Renal cortex interstitium (tissue), 11 donors: ENCODE results near the gene FAM83D. TPM values are rescaled to one million over a fixed set of nuclear protein-coding genes. Genes with fewer than 3 reads are reported as not detected.
"Not testable (repeated sequence)": the region's sequence is repeated elsewhere in the genome, so short reads cannot be mapped to it uniquely, and the experiment has no call there.

Source experiments
- DNase-seq, 11 donors: peaks; one replicate each; pipeline ENCODE4 v3.0.0-alpha.2; 2013; ENCODE audit warnings: low read depth in 9 of 11, low spot score in 4 of 11; ENCODE audit errors: extremely low read depth in 1 of 11
- polyA plus RNA-seq, 3 donors: library from polyadenylated mRNA; unstranded; fragments of 120-200 nt; gene quantifications; one replicate each; pipeline ENCODE4 v1.2.1, GENCODE V29; 2013; ENCODE audit not compliant: insufficient read length in 3 of 3

Gene FAM83D
- polyA plus RNA-seq, 3 donors: 12.0 to 17.9 (median 17.5) TPM

DNA sequence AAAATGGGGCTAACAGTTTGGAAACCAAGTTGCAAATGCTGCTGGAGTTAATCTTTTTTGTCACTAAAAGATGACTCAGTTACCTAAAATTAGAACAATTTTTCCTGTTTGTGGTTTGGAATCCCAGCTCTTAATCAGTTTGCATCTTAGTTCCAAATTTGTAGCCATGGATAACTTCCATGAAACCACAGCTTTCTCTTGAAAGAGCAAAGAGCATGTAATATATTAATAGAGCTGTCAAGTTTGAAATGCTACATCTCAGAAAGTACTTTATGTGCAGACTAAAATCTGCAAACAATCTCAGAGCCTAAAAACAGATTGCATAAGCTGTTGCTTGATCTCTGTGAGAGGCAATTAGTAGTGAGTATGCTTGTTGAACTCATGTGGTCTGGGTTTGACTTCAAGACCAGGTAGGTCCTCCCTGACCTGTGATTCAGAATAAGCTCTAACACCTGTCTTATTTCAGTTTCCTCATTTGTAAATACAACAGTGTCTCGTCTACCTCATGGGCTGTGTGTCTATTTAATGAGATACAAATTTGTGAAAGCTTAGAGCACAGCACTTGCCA, 59.5 kb downstream of the FAM83D start:
- DNase-seq: no peak

DNA sequence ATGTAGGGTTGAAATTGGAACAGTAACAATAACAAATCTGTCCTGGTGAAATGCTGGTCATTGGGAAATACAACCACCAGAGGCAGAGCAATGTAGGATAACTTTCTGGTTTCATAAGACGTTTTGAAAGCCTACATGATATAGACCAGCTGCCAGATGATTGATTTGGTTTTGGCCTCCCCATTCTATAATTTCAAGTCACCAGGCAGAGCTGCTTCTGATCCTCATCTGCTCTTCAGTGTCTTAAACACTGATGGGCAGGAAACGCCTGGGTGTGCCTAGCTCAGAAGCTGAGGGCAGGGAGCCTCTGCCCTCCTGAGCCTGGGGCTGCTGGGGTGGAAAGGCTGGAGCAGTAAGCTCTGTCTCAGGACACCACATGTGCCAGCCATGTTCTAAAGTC, 60.4 kb downstream of the FAM83D start:
- no peak for DNase-seq

DNA sequence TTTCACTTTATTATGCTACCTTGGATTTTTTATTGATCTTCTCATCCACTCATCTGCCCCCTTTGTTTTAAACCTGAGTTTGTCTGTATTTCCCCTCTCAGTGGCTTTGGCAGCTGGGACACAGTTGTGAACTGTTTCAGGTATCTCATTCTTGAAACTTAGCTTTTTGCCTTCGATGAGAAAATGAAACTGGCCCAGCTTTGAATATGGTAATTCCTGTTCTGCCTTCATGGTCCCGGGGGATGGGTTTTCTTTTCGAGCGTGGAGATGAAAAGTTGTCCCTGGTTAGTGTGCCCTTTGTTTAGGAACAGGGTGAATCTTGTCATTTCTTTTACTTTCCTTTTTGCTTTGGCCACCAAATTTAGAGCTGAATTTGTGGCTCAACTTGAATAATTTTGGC, 61.6 kb downstream of the FAM83D start:
- DNase-seq: no peak

DNA sequence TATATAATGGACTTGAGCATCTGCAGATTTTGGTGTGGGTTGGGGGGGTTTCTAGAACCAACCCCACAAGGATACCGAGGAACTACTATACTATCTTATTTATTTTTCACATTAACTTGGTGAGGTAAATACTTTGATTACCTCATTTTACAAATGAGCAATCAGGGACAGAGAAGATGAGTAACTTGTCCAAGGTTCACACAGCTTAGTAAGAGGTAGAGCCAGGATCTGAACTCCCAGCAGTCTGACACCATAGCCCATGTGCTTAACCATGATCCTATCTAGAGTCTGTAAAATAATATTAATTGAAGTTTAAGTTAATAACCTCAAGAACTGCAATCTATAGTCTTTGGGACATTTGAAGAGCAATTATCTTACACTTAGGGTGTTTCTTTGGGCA, 64.5 kb downstream of the FAM83D start:
- no peak for DNase-seq

DNA sequence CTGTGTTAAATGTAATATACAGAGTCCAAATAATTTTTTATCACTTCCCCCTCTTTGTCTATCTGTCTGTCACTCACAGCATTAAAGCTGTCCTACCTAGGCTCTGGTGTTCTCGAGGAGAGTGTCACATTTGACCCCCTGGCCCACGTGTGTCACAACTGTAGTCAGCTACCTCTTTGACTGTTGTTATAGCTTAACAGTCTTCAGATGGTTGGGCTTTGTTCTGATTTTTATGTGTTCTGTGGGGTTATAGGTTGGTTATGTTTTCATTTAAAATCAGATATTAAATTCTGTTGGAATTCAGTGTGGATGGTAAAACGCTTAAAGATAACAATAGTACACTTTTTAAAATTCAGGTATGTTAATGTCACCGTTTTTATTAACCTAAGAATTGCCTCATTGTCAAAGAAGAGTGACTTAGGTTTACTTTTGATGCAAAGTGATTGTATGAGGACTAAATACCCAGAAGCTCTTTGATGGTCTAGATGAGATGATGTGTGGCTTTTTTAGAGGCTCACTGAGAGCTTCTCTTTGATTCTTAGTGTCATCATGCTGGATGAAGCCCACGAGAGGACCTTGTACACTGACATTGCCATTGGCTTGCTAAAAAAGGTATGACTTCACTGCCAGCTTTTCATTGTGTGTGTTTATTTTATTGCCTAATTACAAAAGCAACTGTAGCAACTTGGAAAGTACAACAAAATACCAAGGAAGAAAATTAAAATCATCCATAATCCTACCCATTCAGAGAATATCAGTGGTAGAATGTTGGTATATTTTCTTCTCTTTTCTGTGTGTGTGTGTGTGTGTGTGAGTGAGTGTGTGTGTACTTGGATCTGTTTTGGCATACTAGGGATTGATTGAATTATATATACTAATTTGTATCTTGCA, 65.8 kb downstream of the FAM83D start:
- DNase-seq: no peak

DNA sequence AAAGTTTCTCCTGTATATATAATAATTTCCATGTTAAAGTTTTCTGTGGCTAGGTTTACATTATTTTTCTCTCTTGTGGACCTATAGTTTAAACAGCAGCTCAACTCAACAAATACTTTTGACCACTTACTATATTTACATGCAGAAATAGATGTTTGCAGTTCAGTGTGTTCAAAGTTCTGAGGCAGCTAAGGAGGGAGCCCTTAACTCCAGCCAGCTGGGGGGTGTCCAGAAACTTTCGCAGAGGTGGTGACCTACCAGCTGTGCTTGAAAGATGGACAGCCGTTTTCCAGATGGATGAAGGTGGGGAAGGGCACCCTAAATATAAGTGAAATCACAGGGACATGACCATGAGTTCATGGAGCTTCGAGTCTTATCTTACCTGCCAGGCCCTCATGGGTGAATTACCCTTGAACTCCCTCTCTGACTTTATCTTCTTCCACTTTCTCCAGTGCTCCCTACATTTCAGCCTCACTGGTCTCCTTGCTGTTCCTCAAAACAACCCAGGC, 69.4 kb downstream of the FAM83D start:
- DNase-seq: no peak

DNA sequence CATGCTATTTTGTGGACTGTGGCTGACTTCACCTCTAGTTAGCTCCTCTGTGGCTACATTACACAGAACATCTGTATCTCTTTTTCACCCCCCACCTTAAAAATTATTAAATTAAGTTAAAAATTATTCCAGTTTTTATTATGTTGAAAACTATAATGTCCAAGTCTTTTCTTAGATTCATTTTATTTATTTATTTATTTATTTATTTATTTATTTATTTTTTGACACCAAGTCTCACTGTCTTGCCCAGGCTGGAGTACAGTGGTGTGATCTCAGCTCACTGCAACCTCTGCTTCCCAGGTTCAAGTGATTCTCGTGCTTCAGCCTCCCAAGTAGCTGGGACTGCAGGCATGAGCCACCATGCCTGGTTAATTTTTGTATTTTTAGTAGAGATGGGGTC, 70.6 kb downstream of the FAM83D start:
- DNase-seq: not testable (repeated sequence)

DNA sequence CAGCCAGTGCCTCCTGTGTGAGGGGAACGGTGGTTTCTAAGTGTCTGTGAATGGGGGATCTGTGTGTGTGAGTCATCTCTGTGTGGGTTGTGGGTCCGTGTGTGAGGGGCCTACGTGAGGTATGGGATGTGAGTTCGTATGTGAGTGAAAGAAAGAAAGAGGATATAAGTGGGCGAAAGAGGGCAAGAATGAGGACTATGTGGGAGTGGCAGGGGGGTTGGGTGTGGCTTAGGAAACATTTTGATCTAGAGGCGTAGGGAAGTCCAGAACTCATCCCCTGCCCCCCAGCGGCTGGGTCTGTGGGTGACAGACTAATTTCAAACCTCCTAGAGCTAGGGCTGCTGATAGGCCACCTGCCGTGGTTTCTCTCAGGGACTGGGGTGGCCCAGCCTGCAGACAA, 71.4 kb downstream of the FAM83D start:
- no peak for DNase-seq

DNA sequence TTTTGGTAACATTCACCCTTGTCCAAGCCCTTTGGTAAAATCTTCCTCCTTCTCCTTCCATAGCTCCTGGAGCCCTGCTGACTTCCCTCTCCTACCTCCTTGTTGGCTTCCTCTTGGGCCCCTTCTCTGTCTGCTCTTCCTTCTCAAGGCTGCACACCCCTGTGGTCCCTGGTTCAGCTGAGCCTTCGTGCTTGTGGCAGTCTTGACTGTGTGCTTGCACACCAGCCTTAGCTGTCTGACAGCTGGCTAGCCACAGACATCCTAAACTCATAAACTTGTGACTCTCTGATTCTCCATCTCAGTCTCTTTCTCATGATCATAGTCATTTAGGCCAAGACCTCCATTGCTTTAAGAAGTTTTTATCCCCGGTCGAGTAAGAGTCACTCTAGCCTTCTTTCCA, 73.0 kb downstream of the FAM83D start:
- DNase-seq: no peak

DNA sequence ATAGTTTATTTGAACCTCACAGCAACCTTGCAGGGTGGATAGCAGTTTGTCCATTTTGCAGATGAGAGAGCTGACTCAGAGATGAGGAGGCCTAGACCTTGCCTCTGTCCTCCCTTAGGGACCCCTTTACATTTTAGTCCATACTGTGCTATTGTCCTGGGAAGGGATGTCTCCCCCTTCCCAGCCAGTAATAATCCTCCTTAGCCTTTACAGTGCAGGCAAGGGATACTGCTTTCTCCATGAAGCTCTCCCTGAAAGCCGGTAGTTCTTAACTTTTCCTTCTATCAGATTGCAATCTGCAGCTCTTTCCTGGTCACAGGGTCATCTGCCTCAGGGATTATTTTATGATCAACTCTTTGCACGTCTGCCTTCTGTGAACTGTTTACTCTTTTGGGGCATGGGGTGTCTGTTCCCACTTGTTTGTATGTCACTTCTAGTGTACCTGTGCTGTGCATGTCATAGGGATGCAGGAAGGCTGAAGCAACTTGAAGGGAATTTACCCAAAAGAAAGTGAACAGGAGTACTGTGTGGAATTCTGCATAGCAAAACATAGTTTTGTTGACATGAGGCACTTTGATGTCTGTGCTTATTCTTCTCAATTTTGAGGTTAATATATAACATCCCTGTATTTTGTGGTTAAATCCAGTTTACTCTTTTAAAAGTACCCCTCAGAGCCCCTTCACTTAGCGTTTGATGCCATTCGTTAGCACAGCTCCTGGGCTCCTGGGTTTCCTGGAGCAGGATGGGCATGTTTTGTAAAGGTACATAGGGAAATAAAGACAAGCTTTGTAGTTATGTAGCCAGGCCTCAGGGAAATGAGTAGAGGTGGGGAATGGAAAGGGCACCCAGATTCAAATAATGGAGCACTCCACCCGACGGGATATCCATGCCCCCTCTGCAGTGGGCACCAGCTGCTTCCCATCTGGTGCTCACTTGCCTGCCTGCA, 74.0 kb downstream of the FAM83D start:
- no peak for DNase-seq

Other genes starting within 250 kb of the FAM83D start
- gene SLC32A1, start 201.9 kb upstream of the FAM83D start, polyA plus RNA-seq: 1 to 10 TPM; 1.4 to 3.0 (median 2.2) TPM
- 10 to 100 TPM in 1 of 3 donors, 1 to 10 TPM in 2; 9.1 to 10.2 (median 9.5) TPM for gene ACTR5, start 178.0 kb upstream of the FAM83D start, polyA plus RNA-seq
- 1 to 10 TPM; 7.4 to 8.1 (median 7.5) TPM for gene PPP1R16B, start 120.7 kb upstream of the FAM83D start, polyA plus RNA-seq
- 10 to 100 TPM; 15.8 to 17.2 (median 16.9) TPM for gene DHX35, start 35.9 kb downstream of the FAM83D start, polyA plus RNA-seq